Activated CD4-positive, alpha-beta memory T cell treated with anti-CD3 and anti-CD28 coated beads for 36 hours (primary cell): ENCODE results near the gene CALHM5. TPM values are rescaled to one million over a fixed set of nuclear protein-coding genes. Genes with fewer than 3 reads are reported as not detected.

Source experiments
- CTCF ChIA-PET: fragments of 350-600 bp; sonication (Branson Sonifier 250); formaldehyde crosslinking; loops from one replicate; lab custom pipeline; 2021; ENCODE audit warnings: antibody characterized with exemption, inconsistent platforms; lab: Charles Lee
- POLR2A ChIA-PET: fragments of 350-600 bp; sonication (Branson Sonifier 250); formaldehyde crosslinking; loops from one replicate; lab custom pipeline; 2021; ENCODE audit warnings: antibody characterized with exemption; lab: Charles Lee
- DNase-seq: peaks from one replicate; pipeline ENCODE4 v3.0.0-alpha.2; 2020
- H3K27ac Mint-ChIP-seq: one replicate; pipeline ENCODE4 v1.8.0; 2021; ENCODE audit warnings: mixed read lengths
- H3K27me3 Mint-ChIP-seq: one replicate; pipeline ENCODE4 v1.8.0; 2021; ENCODE audit warnings: mixed read lengths
- H3K36me3 Mint-ChIP-seq: one replicate; pipeline ENCODE4 v1.8.0; 2021; ENCODE audit warnings: mixed read lengths
- H3K4me1 Mint-ChIP-seq: one replicate; pipeline ENCODE4 v1.8.0; 2021; ENCODE audit warnings: low read depth, mixed read lengths
- H3K4me3 Mint-ChIP-seq: one replicate; pipeline ENCODE4 v1.8.0; 2021; ENCODE audit warnings: mild to moderate bottlenecking, mixed read lengths
- H3K9me3 Mint-ChIP-seq: one replicate; pipeline ENCODE4 v1.8.0; 2021; ENCODE audit warnings: mixed read lengths
- intact Hi-C: fragments of 100-400 bp; cut with micrococcal nuclease; formaldehyde crosslinking; loops from one replicate; pipeline ENCODE4 v1.15.1; 2023
- total RNA-seq, 2 experiments: library from RNA; stranded (reverse); gene quantifications; one replicate each; pipeline ENCODE4 v1.2.3, GENCODE V29; 2021

The CALHM5 gene
- total RNA-seq, 2 experiments from 2014 or later = not detected

- ChIA-PET CTCF (interaction anchor here (0.8 to 4.1 kb wide), 20 partner anchors 11 to 342 kb away, joined by 3 to 38 read pairs (median 5); partner anchors contain the start of genes RWDD1 and TRAPPC3L), POLR2A (interaction anchor here (1.0 kb wide), 1 partner anchor 12 kb away, joined by 3 read pairs; the partner anchor contains the start of gene RWDD1)
- Mint-ChIP-seq H3K27ac (no peak overlapping the region), H3K4me3 (no peak overlapping the region), H3K9me3 (no peaks in the 10 kb centered on the region), H3K36me3 (no peaks in the 10 kb centered on the region), H3K27me3 (peaks cover 23% of the 10 kb centered on the region), H3K4me1 (peaks cover 2% of the 10 kb centered on the region)
- no peak for DNase-seq
- intact Hi-C loops = no loop called here
Measured at GRCh38 chr6:116560130-116560529, 48.7 kb downstream of the CALHM5 start.

- ChIA-PET CTCF (interaction anchor here (0.7 to 4.1 kb wide), 37 partner anchors 10 to 344 kb away, joined by 3 to 38 read pairs (median 4); partner anchors contain the start of genes RSPH4A, RWDD1, TRAPPC3L and TSPYL1), POLR2A (no interaction called here)
- peak; percentile 76 for DNase-seq
- Mint-ChIP-seq H3K27ac (no peak overlapping the region), H3K4me3 (no peak overlapping the region), H3K36me3 (no peaks in the 10 kb centered on the region), H3K27me3 (peaks cover 23% of the 10 kb centered on the region), H3K9me3 (no peaks in the 10 kb centered on the region), H3K4me1 (peaks cover 2% of the 10 kb centered on the region)
- intact Hi-C loops = loop anchor here (1.0 kb wide), 2 partner anchors 25 to 343 kb away; no protein-coding TSS in a partner anchor
Measured at GRCh38 chr6:116561377-116562018, 50.1 kb downstream of the CALHM5 start.

- intact Hi-C loops = no loop called here
- POLR2A ChIA-PET = no interaction called here
Measured at GRCh38 chr6:116562019-116562403, 50.6 kb downstream of the CALHM5 start.

GRCh38 chr6:116562614-116563013, 51.2 kb downstream of the CALHM5 start:
- H3K27ac Mint-ChIP-seq = no peak overlapping the region
- H3K9me3 Mint-ChIP-seq = no peaks in the 10 kb centered on the region
- peaks cover 2% of the 10 kb centered on the region for H3K4me1 Mint-ChIP-seq
- H3K4me3 Mint-ChIP-seq = no peak overlapping the region
- no peak for DNase-seq
- ChIA-PET CTCF (interaction anchor here (0.6 to 2.6 kb wide), 14 partner anchors 9 to 458 kb away, joined by 3 to 23 read pairs (median 4); partner anchors contain the start of genes CALHM4, RWDD1 and TRAPPC3L), POLR2A (no interaction called here)
- intact Hi-C loops = no loop called here
- H3K36me3 Mint-ChIP-seq = no peaks in the 10 kb centered on the region
- peaks cover 23% of the 10 kb centered on the region for H3K27me3 Mint-ChIP-seq

More at GRCh38 chr6:116562019-116562403, 50.6 kb downstream of the CALHM5 start:
- Mint-ChIP-seq H3K27ac (no peak overlapping the region), H3K4me3 (no peak overlapping the region), H3K4me1 (peaks cover 2% of the 10 kb centered on the region), H3K27me3 (peaks cover 23% of the 10 kb centered on the region), H3K36me3 (no peaks in the 10 kb centered on the region), H3K9me3 (no peaks in the 10 kb centered on the region)
- DNase-seq = no peak
- CTCF ChIA-PET = interaction anchor here (0.6 to 2.6 kb wide), 12 partner anchors 8 to 457 kb away, joined by 3 to 23 read pairs (median 6); partner anchors contain the start of genes CALHM4, RWDD1 and TRAPPC3L

GRCh38 chr6:116563830-116564229, 52.4 kb downstream of the CALHM5 start:
- Mint-ChIP-seq H3K4me3 (no peak overlapping the region), H3K27me3 (peaks cover 23% of the 10 kb centered on the region), H3K27ac (no peak overlapping the region), H3K9me3 (no peaks in the 10 kb centered on the region), H3K4me1 (peaks cover 6% of the 10 kb centered on the region), H3K36me3 (no peaks in the 10 kb centered on the region)
- ChIA-PET POLR2A (no interaction called here), CTCF (interaction anchor here (1.5 to 2.6 kb wide), 5 partner anchors 7 to 295 kb away, joined by 6 to 23 read pairs (median 9); partner anchors contain the start of genes CALHM4 and RWDD1)
- DNase-seq = no peak
- intact Hi-C loops = no loop called here

- CTCF ChIA-PET = interaction anchor here (2.6 kb wide), 1 partner anchor 30 kb away, joined by 23 read pairs; no protein-coding TSS in a partner anchor
- POLR2A ChIA-PET = no interaction called here
- DNase-seq = no peak
- intact Hi-C loops = no loop called here
- peaks cover 23% of the 10 kb centered on the region for H3K27me3 Mint-ChIP-seq
- H3K27ac Mint-ChIP-seq = no peak overlapping the region
- H3K4me3 Mint-ChIP-seq = no peak overlapping the region
- H3K9me3 Mint-ChIP-seq = no peaks in the 10 kb centered on the region
- H3K4me1 Mint-ChIP-seq = peaks cover 11% of the 10 kb centered on the region
- no peaks in the 10 kb centered on the region for H3K36me3 Mint-ChIP-seq
Measured at GRCh38 chr6:116564311-116564710, 52.9 kb downstream of the CALHM5 start.

- CTCF ChIA-PET = interaction anchor here (1.0 to 1.2 kb wide), 3 partner anchors 30 to 348 kb away, joined by 3 to 4 read pairs (median 3); no protein-coding TSS in a partner anchor
- no peaks in the 10 kb centered on the region for H3K9me3 Mint-ChIP-seq
- H3K4me3 Mint-ChIP-seq = no peak overlapping the region
- no peak overlapping the region for H3K27ac Mint-ChIP-seq
- DNase-seq = peak; percentile 20
- H3K36me3 Mint-ChIP-seq = no peaks in the 10 kb centered on the region
- H3K27me3 Mint-ChIP-seq = peaks cover 23% of the 10 kb centered on the region
- intact Hi-C loops = no loop called here
- H3K4me1 Mint-ChIP-seq = peaks cover 17% of the 10 kb centered on the region
- POLR2A ChIA-PET = no interaction called here
Measured at GRCh38 chr6:116564921-116565872, 53.8 kb downstream of the CALHM5 start.

GRCh38 chr6:116568111-116568510, 56.7 kb downstream of the CALHM5 start:
- no peak overlapping the region for H3K4me3 Mint-ChIP-seq
- H3K9me3 Mint-ChIP-seq = no peaks in the 10 kb centered on the region
- peaks cover 33% of the 10 kb centered on the region for H3K4me1 Mint-ChIP-seq
- no peaks in the 10 kb centered on the region for H3K36me3 Mint-ChIP-seq
- CTCF ChIA-PET = interaction anchor here (1.3 kb wide), 1 partner anchor 299 kb away, joined by 3 read pairs; no protein-coding TSS in a partner anchor
- peaks cover 10% of the 10 kb centered on the region for H3K27me3 Mint-ChIP-seq
- DNase-seq = no peak
- POLR2A ChIA-PET = no interaction called here
- intact Hi-C loops = no loop called here
- H3K27ac Mint-ChIP-seq = no peak overlapping the region

GRCh38 chr6:116568821-116569755, 57.6 kb downstream of the CALHM5 start:
- ChIA-PET CTCF (interaction anchor here (1.3 to 4.2 kb wide), 3 partner anchors 8 to 300 kb away, joined by 3 to 29 read pairs (median 20); no protein-coding TSS in a partner anchor), POLR2A (no interaction called here)
- H3K36me3 Mint-ChIP-seq = peaks cover 4% of the 10 kb centered on the region
- H3K9me3 Mint-ChIP-seq = no peaks in the 10 kb centered on the region
- no peak overlapping the region for H3K4me3 Mint-ChIP-seq
- H3K27ac Mint-ChIP-seq = no peak overlapping the region
- H3K4me1 Mint-ChIP-seq = peaks cover 42% of the 10 kb centered on the region
- intact Hi-C loops = no loop called here
- peaks cover 4% of the 10 kb centered on the region for H3K27me3 Mint-ChIP-seq
- DNase-seq = no peak

GRCh38 chr6:116570856-116571682, 59.6 kb downstream of the CALHM5 start, which contains the start of gene RWDD1:
Gene RWDD1, plus strand, starts transcription at chr6:116571504. Its CDS starts 79 bp downstream, at chr6:116571583.
- H3K36me3 Mint-ChIP-seq = peaks cover 11% of the 10 kb centered on the region
- H3K9me3 Mint-ChIP-seq = no peaks in the 10 kb centered on the region
- ChIA-PET POLR2A (interaction anchor here (0.8 to 2.3 kb wide), 11 partner anchors 10 to 471 kb away, joined by 3 to 15 read pairs (median 3); partner anchors contain the start of genes NT5DC1, TSPYL1, TSPYL4 and ZUP1), CTCF (interaction anchor here (0.7 to 4.2 kb wide), 12 partner anchors 8 to 354 kb away, joined by 3 to 29 read pairs (median 6); partner anchors contain the start of gene RSPH4A)
- intact Hi-C loops = loop anchor here (1.0 to 10.0 kb wide), 10 partner anchors 45 to 1106 kb away; partner anchors contain the start of genes DSE, KPNA5, NUS1 and RSPH4A
- H3K4me3 Mint-ChIP-seq = peak within 1 kb of the TSS; percentile 97
- H3K4me1 Mint-ChIP-seq = peaks cover 49% of the 10 kb centered on the region
- H3K27ac Mint-ChIP-seq = peak within 1 kb of the TSS; percentile 93
- DNase-seq = peak; percentile 99
- H3K27me3 Mint-ChIP-seq = no peaks in the 10 kb centered on the region
